RPMI8226 (cell line): Measurements from ENCODE around the gene TTC34.
A peak's percentile ranks its signal among the peaks of the same experiment; 100 is the strongest.
"Not testable (repeated sequence)": the region's sequence is repeated elsewhere in the genome, so short reads cannot be mapped to it uniquely, and the experiment has no call there.

Source experiments
- DNase-seq: peaks from one replicate; pipeline ENCODE4 v3.0.0-alpha.2; 2015

Gene TTC34

DNA sequence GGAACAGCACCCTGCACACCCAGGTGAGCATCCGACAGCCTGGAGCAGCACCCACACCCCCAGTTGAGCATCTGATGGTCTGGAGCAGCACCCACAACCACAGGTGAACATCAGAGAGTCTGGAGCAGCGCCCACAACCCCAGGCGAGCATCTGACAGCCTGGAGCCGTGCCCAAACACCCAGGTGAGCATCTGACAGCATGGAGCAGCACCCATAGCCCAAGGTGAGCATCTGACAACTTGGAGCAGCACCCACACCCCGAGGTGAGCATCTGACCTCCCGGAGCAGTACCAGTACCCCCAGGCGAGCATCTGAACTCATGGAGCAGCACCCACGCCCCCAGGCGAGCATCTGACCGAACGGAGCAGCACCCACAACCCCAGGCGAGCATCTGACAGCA lies 144.4 kb downstream of the TTC34 start:
- not testable (repeated sequence) for DNase-seq

DNA sequence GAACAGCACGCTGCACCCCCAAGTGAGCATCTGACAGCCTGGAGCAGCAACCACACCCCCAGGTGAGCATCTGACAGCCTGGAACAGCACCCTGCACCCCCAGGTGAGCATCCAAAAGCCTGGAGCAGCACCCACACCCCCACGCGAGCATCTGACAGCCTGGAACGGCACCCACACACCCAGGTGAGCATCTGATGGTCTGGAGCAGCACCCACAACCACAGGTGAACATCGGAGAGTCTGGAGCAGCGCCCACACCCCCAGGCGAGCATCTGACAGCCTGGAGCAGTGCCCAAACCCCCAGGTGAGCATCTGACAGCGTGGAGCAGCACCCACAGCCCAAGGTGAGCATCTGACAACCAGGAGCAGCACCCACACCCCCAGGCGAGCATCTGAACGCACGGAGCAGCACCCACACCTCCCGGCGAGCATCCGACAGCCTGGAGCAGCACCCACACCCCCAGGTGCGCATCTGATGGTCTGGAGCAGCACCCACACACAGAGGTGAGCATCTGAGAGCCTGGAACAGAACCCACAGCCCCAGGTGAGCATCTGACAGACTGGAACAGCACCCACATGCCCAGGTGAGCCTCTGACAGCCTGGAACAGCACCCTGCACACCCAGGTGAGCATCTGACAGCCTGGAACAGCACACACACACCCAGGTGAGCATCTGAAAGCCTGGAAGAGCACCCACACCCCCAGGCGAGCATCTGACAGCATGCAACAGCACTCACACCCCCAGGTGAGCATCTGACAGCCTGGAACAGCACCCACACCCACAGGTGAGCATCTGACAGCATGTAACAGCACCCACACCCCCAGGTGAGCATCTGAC lies 145.7 kb downstream of the TTC34 start:
- DNase-seq, result not testable (repeated sequence)

DNA sequence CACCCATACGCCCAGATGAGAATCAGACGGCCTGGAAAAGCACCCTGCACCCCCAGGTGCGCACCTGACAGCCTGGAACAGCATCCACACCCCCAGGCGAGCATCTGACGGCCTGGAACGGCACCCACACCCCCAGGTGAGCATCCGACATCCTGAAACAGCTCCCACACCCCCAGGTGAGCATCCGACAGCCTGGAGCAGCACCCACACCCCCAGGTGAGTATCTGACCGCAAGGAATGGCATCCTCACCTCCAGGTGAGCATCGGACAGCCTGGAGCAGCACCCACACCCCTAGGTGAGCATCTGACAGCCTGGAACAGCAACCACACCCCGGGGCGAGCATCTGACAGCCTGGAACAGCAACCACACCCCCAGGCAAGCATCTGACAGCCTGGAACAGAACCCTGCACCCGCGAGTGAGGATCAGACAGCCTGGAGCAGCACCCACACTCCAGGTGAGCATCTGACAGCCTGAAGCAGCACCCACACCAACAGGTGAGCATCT lies 147.0 kb downstream of the TTC34 start:
- not testable (repeated sequence) for DNase-seq

DNA sequence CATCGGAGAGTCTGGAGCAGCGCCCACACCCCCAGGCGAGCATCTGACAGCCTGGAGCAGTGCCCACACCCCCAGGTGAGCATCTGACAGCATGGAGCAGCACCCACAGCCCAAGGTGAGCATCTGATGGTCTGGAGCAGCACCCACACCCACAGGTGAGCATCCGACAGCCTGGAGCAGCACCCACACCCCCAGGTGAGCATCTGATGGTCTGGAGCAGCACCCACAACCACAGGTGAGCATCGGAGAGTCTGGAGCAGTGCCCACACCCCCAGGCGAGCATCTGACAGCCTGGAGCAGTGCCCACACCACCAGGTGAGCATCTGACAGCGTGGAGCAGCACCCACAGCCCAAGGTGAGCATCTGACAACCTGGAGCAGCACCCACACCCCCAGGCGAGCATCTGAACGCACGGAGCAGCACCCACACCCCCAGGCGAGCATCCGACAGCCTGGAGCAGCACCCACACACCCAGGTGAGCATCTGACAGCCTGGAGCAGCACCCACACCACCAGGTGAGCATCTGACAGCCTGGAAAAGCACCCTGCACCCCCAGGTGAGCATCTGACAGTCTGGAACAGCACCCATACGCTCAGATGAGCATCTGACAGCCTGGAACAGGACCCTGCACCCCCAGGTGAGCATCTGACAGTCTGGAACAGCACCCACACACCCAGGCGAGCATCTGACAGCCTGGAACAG lies 147.6 kb downstream of the TTC34 start:
- DNase-seq, result not testable (repeated sequence)

DNA sequence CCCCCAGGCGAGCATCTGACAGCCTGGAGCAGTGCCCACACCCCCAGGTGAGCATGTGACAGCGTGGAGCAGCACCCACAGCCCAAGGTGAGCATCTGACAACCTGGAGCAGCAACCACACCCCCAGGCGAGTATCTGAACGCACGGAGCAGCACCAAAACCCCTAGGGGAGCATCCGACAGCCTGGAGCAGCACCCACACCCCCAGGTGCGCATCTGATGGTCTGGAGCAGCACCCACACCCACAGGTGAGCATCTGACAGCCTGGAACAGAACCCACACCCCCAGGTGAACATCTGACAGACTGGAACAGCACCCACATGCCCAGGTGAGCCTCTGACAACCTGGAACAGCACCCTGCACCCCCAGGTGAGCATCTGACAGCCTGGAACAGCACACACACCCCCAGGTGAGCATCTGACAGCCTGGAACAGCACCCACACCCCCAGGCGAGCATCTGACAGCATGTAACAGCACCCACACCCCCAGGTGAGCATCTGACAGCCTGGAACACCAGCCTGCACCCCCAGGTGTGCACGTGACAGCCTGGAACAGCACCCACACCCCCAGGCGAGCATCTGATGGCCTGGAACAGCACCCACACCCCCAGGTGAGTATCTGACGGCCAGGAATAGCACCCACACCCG lies 148.4 kb downstream of the TTC34 start:
- not testable (repeated sequence) for DNase-seq

DNA sequence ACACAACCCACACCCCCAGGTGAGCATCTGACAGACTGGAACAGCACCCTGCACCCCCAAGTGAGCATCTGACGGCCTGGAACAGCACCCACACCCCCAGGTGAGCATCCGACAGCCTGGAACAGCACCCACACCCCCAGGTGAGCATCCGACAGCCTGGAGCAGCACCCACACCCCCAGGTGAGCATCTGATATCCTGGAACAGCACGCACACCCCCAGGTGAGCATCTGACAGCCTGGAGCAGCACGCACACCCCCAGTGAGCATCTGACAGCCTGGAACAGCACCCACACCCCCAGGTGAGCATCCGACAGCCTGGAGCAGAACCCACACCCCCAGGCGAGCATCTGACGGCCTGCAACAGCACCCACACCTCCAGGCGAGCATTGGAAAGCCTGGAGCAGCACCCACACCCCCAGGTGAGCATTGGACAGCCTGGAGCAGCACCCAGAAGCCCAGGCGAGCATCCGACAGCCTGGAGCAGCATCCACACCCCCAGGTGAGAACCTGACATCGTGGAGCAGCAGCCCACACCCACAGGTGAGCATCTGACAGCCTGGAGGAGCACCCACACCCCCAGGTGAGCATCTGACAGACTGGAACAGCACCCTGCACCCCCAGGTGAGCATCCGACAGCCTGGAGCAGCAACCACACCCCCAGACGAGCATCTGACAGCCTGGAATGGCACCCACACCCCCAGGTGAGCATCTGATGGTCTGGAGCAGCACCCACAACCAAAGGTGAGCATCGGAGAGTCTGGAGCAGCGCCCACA lies 149.2 kb downstream of the TTC34 start:
- DNase-seq, result not testable (repeated sequence)

DNA sequence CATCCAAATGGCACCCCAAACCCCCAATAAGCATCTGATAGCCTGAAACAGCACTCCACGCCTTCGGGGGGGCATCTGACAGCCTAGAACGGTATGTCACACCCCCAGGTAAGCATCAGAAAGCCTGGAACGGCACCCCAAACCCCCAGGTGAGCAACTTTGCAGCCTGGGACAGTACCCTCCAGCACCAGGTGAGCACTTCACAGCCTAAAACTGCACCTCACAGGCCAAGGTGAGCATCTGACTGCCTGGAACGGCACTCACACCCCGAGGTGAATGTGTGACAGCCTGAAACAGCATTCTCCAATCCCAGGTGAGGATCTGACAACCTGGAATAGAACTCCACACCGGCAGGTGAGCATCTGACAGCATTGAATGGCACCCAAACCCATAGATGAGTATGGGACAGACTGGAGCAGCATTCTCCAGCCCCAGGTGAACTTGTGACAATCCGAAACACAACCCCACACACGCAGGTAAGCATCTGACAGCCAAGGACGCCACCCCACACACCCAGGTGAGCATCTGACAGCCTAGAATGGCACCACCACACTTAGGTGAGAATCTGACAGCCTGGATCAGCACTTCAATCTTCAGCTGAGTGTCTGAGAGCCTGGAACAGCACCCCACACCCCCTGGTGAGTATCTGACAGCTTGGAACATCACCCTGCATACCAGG lies 150.4 kb downstream of the TTC34 start:
- no peak for DNase-seq

DNA sequence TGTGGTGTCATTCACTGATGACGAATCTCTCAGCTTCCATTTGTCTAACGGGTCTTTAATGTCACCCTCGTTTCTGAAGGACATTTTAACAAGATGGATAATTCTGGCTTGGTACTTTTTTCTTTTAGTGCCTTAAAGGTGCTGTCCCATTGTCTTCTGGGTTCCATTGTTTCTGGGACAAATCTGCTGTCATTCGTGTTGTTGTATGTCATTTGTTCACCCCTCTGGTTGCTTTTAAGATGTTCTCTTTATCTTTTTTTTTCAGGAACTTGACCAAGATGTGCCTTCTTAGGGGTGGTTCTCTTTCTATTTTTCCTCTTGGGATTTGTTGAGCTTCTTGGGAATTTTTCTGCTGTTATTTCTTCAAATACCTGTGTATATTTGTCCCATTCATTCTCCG lies 154.7 kb downstream of the TTC34 start:
- DNase-seq, result no peak

DNA sequence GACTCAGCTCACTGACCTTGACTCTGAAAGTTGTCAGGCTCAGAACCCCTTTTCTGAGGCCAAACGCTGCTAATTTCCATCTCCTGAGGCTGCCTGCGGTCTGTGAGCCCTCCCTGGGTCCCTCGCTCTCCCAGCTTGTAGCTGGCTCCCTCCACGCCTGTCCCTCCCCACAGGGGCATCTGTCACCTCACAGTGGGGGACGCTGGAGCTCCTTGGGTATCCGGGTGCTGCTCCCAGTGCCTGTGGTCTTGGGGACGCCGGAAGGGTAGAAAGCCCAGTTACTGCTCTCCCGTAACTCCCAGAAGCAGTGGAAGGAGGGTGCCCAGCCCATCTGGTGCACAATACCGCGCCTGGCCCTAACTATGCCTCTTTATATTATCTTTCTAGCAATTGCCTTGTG lies 155.7 kb downstream of the TTC34 start:
- no peak for DNase-seq

DNA sequence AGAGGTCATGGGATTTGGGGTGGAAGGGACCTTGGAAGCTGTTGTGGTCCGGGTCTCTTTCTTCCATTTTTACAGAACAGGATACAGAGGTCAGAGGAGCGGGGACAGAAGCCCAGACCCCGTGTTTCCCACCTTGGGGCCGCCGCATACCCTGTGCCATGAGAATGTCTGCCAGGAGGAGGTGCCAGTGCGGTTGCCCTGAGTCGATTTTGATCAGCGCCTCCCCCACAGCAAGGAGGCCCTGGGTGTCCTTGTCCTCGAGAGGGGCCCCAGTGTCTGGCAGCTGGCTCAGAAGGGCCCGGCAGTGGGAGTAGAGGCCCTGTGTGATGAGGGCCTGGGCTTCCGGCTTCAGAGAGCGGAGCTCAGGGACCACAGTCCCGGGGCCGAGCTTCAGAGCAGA lies 156.3 kb downstream of the TTC34 start:
- no peak for DNase-seq

DNA sequence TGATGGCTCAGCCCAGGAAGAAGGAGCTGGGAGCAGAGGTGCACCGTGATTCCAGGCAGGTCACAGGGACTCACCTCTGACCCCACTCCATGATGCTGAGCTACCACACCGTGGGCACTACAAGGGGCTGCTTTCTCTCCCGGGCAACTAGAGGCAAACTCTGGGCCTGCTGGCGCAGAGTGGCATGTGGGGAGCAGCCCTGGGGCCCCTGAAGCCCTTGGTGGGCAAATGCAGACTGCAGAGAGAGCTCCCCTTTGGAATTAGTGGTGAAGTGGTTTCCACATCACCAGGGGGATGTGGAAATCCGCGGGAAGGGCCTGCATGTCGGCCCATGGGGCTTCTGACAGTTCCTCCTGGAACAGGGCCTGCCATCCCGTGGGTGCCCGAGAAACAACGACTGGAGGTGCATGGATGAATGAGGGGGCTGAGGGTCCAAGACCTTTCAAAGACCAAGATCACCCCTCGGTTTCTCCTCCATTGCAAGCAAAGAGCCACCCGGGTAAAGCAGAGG lies 156.8 kb downstream of the TTC34 start:
- DNase-seq, result peak; percentile 1

DNA sequence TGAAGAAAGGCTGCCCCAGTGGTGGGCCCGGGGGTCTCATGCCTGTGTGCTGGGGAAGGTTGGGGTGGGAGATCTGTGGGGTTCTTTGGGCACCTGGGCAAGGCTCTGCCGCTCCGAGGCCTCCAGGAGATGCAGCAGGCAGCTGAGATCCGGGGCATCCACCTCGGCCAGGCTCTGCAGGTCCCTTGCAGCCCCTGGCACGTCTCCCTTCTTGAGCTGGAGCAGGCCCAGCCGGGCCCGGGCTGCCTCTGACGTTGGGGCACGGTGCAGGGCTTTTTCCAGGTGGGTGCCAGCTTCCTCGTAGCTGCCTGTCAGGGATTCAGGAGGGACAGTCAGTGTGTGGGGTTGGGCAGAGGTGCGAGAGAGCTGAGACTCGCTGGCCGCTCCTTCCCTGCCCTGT lies 157.3 kb downstream of the TTC34 start:
- peak; percentile 2 for DNase-seq

DNA sequence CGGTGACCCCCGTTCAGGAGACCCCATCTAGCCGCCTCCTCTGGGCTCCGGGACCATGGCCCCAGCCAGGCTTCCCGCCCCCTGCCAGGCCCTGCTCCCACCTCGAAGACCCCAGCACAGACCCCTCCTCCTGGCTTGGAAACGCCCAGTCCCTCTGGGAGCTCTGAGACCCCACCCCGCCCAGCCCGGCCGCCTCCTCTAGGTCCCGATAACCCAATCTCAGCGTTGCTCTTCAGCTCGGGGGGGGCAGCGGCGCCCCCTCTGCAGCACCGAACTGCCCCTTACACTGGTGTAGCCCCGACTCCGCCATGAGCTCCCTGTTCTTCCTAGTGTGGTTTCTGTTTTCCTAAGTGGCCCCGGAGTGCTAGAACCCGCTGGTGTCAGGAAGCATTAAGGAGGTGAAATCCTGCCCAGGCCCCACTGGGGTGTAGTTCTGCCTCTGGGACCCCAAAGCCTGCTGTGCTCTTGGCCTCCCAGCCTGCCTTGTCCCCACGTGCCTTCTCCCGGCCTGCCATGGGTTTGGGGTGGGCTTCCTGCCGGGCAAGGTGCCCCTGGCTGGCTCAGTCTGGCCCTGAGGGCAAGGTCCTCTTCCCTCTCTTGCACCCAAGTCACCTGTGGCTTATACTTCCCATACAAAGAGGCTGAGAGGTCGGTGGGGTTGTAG lies 157.9 kb downstream of the TTC34 start:
- peak; percentile 1 for DNase-seq

DNA sequence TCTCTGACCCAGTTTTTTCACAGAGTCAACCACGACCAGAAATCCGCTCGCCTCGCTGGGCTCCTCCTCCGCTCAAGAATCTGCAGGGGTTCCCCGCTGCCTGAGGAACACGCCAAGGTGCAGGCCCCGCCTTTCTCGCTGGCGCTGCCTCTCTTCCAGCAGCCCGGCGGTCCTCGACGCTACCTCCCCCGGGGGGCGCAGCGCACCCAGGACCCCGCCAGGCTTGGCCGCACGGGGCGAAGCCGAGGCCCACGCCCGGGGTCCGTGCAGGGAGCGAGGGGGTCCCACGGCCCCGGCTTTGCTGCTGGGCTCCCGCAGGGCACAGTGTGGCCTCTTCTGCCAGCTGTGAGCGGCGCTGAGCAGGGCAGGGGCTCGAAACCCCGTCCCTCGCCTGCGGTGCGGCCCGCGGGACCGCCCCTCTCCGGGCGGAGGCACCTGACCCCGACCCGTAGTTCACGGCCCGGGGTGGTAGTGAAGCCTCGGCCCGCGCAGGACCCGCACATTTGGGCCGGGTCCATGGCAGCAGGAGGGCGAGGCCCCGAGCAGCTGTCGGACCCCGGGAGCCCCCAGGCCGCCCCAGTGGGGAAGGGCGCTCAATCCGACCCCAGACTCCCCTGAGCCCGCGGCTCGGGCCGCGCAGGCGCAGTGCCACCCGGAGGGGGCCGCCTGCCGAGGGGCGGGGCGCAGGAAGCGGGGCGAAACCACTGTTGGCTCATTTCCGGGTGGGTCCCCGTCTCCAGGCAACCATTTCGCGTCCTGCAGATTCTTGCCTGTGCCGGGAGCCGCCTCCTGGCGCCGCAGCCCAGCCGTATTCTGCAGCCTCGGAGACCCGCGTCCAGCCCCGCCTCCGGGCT lies 158.7 kb downstream of the TTC34 start:
- peak; percentile 96 for DNase-seq

DNA sequence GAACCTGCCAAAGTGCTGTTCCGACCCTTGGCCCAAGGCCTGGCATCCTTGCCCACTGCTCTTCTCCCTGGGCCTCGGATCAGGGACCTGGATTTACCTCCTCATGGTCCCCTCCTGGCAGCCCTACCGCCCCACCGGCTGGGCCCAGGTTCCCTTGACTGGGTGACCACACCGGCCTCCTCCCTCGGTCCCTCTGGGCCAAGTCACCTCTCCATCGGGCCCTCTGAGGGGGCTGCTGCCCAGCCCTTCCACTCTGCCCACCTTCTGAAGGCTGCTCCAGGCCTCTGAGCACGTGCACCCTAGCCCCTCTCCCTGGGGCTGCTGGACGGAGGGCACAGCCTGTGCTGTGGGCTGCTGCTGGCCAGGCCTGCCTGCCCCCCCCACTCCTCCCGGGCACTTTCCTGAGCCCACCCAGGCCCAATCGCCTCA lies 159.3 kb downstream of the TTC34 start:
- DNase-seq, result peak; percentile 3

DNA sequence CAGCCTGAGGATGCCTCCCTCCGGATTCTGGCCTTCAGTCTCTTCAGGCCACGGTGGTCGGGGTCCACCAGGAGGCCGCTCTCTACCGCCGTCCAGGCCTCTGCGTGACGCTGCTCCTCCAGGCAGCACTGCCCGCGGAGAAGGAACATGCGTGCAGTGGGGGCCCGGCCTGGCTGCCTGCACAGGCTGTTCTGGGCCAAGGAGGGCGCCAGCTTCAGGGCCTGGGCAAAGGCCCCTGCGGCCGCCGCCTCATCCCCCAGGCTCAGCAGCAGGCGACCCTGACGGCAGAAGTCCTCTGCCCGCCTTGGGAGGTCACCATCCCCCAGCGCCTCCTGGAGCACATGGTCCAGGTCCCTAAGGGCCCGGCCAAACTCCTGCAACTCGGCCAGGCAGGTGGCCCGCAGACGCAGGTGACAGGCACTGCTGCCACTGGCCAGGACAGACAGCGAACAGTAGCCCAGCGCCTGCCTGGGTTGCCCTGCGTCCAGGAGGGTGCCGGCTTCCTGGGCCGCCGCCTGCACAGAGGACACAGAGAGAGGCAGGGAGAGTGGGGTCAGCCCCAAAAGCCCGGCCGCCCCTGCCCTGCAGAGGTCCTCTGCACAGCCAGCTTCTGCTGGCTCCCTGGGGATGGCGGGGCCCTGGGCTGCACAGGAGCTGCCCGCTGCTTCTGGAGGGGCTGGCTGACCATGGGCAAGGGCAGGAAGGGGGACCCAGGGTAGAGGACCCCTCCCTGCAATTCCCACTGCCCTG lies 159.9 kb downstream of the TTC34 start:
- peak; percentile 2 for DNase-seq

DNA sequence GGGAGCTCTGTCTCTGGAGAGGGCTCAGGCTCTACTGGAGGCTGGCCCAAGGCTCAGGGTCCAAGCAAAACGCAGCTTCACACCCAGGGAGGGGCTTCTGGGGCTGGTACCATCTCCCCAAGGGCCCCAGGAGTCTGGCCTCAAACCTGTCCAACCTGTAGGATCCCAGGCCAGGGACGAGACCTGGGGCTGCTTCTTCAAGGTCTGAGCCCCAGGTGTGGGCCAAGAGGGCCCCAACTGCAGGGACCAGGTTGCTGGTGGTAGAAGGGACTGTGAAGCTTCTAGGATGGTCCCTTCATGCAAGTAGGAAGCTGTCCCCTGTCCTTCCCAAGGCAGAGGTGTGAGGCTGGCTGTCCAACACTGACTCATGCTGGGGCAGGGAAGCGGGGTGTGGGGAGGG lies 160.9 kb downstream of the TTC34 start:
- peak; percentile 1 for DNase-seq

DNA sequence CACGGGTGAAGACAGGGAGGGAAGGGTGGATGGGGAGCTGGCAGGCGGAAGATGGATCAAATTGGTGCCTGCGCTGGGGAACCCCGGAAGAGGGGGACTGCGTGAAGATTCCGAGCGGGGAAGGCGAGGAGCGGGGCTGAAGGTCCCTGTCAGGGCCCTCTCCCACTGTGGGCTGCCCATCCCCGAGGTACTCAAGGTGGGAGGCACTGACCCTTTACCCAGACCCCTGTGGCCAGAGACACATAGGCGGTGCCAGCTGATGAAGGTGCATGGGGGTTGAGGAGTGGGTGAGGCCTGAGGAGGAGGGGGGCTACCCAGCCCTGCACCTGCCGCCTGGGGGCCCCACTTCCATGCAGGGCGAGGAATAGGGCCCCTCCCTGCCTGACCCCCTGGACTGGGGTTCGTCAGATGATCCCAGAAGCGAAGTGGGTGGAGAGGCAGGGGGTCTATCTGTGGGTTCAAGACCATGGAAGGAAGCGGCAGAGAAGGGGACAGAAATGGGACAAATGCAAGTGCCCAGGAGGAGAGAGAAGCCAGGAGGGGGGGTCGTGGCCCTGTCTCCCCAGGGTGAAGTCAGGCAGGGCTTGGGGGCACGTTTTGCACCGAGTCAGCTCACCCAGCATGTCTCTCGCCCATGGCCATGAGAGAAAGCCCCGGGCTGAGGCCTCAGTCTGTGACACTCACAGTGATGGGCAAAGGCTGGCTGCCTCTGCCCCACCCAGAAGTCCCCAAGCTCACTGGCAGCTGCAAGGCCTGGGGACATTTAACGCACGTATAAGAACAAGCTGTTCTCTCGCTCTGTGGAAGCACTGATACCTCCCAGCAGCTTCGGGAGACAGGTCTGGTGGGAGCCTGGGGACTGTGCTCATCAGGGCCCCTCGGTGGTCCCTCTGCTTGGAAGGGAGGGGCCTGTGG lies 161.6 kb downstream of the TTC34 start:
- DNase-seq, result peak; percentile 6
